GM18873 (cell line): ENCODE data around the gene SLC13A3.

Experiments
- ATAC-seq: cut with Tn5 transposase; IDR thresholded peaks from one replicate; pipeline ENCODE4 v1.9.1; 2021; ENCODE audit warnings: mild to moderate bottlenecking, moderate library complexity, moderate number of reproducible peaks; ENCODE audit not compliant: unreplicated experiment, low FRiP score

SLC13A3 gene

GRCh38 chr20:46660487-46660886, 9.2 kb upstream of the SLC13A3 start:
- ATAC-seq: no peak

- ATAC-seq: no peak
These were observed 6.4 kb upstream of the SLC13A3 start for GRCh38 chr20:46657618-46658017.

GRCh38 chr20:46657137-46657536, 5.9 kb upstream of the SLC13A3 start:
- ATAC-seq: no peak

- no peak for ATAC-seq
These were observed 1.4 kb upstream of the SLC13A3 start for GRCh38 chr20:46652699-46653098.

- ATAC-seq: no peak
These were observed 626 bp downstream of the SLC13A3 start for GRCh38 chr20:46650575-46651090.

- ATAC-seq: no peak
These were observed 1.2 kb downstream of the SLC13A3 start for GRCh38 chr20:46649965-46650542.

- ATAC-seq: no peak
These were observed 1.7 kb downstream of the SLC13A3 start for GRCh38 chr20:46649650-46649949.

- no peak for ATAC-seq
These were observed 2.2 kb downstream of the SLC13A3 start for GRCh38 chr20:46648903-46649649.

GRCh38 chr20:46647469-46647868, 3.8 kb downstream of the SLC13A3 start:
- ATAC-seq: no peak

GRCh38 chr20:46646659-46647380, 4.4 kb downstream of the SLC13A3 start:
- ATAC-seq: no peak

- ATAC-seq: no peak
These were observed 5.1 kb downstream of the SLC13A3 start for GRCh38 chr20:46646122-46646521.

GRCh38 chr20:46644733-46645132, 6.5 kb downstream of the SLC13A3 start:
- ATAC-seq: no peak

GRCh38 chr20:46644160-46644559, 7.1 kb downstream of the SLC13A3 start:
- no peak for ATAC-seq

GRCh38 chr20:46642969-46643343, 8.3 kb downstream of the SLC13A3 start:
- ATAC-seq: no peak

GRCh38 chr20:46642265-46642968, 8.8 kb downstream of the SLC13A3 start:
- ATAC-seq: no peak

GRCh38 chr20:46641424-46641823, 9.8 kb downstream of the SLC13A3 start:
- no peak for ATAC-seq

GRCh38 chr20:46640536-46641311, 10.5 kb downstream of the SLC13A3 start:
- no peak for ATAC-seq

- ATAC-seq: no peak
These were observed 11.2 kb downstream of the SLC13A3 start for GRCh38 chr20:46640044-46640443.

GRCh38 chr20:46639587-46639986, 11.7 kb downstream of the SLC13A3 start:
- no peak for ATAC-seq

GRCh38 chr20:46638898-46639274, 12.4 kb downstream of the SLC13A3 start:
- ATAC-seq: no peak
